Endodermal cell (in vitro differentiated cells): ENCODE measurements around the gene TXNDC2. TPM values are rescaled to one million over a fixed set of nuclear protein-coding genes. Genes with fewer than 3 reads are reported as not detected.

Experiments
- DNase-seq: peaks from one replicate; pipeline ENCODE4 v3.0.0-alpha.2; 2017
- H3K27ac ChIP-seq: 2 replicates; pipeline ENCODE4 v1.5.1; 2013; ENCODE audit warnings: mild to moderate bottlenecking, low read depth, low read length, moderate library complexity
- H3K27me3 ChIP-seq: 2 replicates; pipeline ENCODE4 v1.6.1; 2013; ENCODE audit warnings: mild to moderate bottlenecking, low read length, moderate library complexity; ENCODE audit not compliant: insufficient read depth, control insufficient read depth, poor library complexity, severe bottlenecking
- H3K36me3 ChIP-seq: 2 replicates; pipeline ENCODE4 v1.7.0; 2013; ENCODE audit warnings: mild to moderate bottlenecking, low read length, moderate library complexity; ENCODE audit not compliant: control insufficient read depth, insufficient read depth
- H3K4me1 ChIP-seq: one replicate; pipeline ENCODE4 v1.7.0; 2013; ENCODE audit warnings: low read length; ENCODE audit not compliant: control insufficient read depth, insufficient read depth
- H3K4me3 ChIP-seq: 2 replicates; pipeline ENCODE4 v1.5.1; 2013; ENCODE audit warnings: mild to moderate bottlenecking, low read length, moderate library complexity
- H3K9ac ChIP-seq: 2 replicates; pipeline ENCODE4 v1.6.1; 2013; ENCODE audit warnings: mild to moderate bottlenecking, low read length, moderate library complexity; ENCODE audit not compliant: poor library complexity, severe bottlenecking; ENCODE audit errors: extremely low read depth
- H3K9me3 ChIP-seq: 2 replicates; pipeline ENCODE4 v1.6.1; 2013; ENCODE audit warnings: mild to moderate bottlenecking, low read length, moderate library complexity; ENCODE audit not compliant: control insufficient read depth
- H3K27ac Mint-ChIP-seq: 2 replicates; pipeline ENCODE4 v1.8.0; 2020; ENCODE audit warnings: mixed read lengths
- H3K27me3 Mint-ChIP-seq: 2 replicates; pipeline ENCODE4 v1.8.0; 2021; ENCODE audit warnings: mild to moderate bottlenecking, mixed read lengths; ENCODE audit not compliant: insufficient read depth
- H3K36me3 Mint-ChIP-seq: 2 replicates; pipeline ENCODE4 v1.8.0; 2020; ENCODE audit warnings: low read depth, mixed read lengths
- H3K4me1 Mint-ChIP-seq: 2 replicates; pipeline ENCODE4 v1.8.0; 2020; ENCODE audit warnings: mixed read lengths
- H3K4me3 Mint-ChIP-seq: 2 replicates; pipeline ENCODE4 v1.8.0; 2020; ENCODE audit warnings: mild to moderate bottlenecking, moderate library complexity, mixed read lengths
- H3K9me3 Mint-ChIP-seq: 2 replicates; pipeline ENCODE4 v1.8.0; 2020; ENCODE audit warnings: mild to moderate bottlenecking, mixed read lengths
- WGBS, 2 experiments: methylation state at CpG; one replicate each; pipeline versions ENCODE4 v1.1.5 to v1.1.7; 2013; ENCODE audit warnings: missing lambda C conversion rate in 2 of 2, mixed read lengths in 1 of 2; ENCODE audit not compliant: insufficient coverage in 1 of 2, insufficient read length in 1 of 2; 5-methylcytosine and 5-hydroxymethylcytosine counted together
- total RNA-seq, 2 donors: library from RNA; stranded (reverse); fragmentation: NEBNext Ultra II Directional in 1 of 2; extraction: Animal tissue kit (Norgen Biotek cat#: 25700) in 1 of 2; gene quantifications; 2 replicates in 1 of 2; 3 replicates in 1 of 2; pipeline ENCODE4 v1.2.1, GENCODE V29; 2021
- TF ChIP-seq, protein P1 (sequence below): fragments of 200-600 bp; sonication (generic); conservative IDR thresholded peaks from 2 replicates; pipeline ENCODE4 v1.5.0; 2021; ENCODE audit warnings: antibody characterized with exemption, mild to moderate bottlenecking

Gene TXNDC2
- total RNA-seq, 2 donors from 2014 or later: not detected

DNA sequence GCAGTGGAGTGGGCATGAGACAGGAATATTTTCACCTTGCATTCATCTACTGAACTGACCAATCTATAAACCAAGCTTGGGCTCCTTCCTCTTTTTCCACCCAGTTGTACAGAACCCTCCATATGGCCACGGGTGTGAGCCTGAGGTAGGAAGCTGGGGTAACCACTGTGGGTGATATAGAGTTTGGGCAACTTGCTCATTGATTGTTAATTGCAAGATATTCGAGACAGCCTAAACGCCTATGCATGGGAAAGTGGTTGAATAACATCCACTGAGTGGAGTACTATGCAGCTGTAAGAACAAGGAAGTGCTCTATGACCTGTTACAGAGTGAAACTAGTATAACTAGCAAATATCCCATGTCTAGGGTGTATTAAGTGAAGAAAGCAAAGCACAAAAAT is 20.7 kb downstream of the TXNDC2 start:
- DNase-seq: no peak
- H3K36me3 Mint-ChIP-seq: no peaks in the 10 kb centered on the region
- H3K27ac Mint-ChIP-seq: no peak overlapping the region
- H3K27me3 Mint-ChIP-seq: peaks cover 73% of the 10 kb centered on the region
- Histone ChIP-seq H3K27ac (no peak overlapping the region), H3K4me1 (no peaks in the 10 kb centered on the region), H3K9me3 (no peaks in the 10 kb centered on the region), H3K4me3 (no peak overlapping the region), H3K27me3 (peaks cover 72% of the 10 kb centered on the region), H3K36me3 (no peaks in the 10 kb centered on the region), H3K9ac (no peak overlapping the region)
- 93 to 95% methylated on average over 2 to 3 of the region's 3 CpGs for WGBS, 2 experiments
- no peaks in the 10 kb centered on the region for H3K9me3 Mint-ChIP-seq
- peaks cover 4% of the 10 kb centered on the region for H3K4me1 Mint-ChIP-seq
- no peak overlapping the region for H3K4me3 Mint-ChIP-seq
- TF ChIP-seq, protein P1, sequence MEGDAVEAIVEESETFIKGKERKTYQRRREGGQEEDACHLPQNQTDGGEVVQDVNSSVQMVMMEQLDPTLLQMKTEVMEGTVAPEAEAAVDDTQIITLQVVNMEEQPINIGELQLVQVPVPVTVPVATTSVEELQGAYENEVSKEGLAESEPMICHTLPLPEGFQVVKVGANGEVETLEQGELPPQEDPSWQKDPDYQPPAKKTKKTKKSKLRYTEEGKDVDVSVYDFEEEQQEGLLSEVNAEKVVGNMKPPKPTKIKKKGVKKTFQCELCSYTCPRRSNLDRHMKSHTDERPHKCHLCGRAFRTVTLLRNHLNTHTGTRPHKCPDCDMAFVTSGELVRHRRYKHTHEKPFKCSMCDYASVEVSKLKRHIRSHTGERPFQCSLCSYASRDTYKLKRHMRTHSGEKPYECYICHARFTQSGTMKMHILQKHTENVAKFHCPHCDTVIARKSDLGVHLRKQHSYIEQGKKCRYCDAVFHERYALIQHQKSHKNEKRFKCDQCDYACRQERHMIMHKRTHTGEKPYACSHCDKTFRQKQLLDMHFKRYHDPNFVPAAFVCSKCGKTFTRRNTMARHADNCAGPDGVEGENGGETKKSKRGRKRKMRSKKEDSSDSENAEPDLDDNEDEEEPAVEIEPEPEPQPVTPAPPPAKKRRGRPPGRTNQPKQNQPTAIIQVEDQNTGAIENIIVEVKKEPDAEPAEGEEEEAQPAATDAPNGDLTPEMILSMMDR: no peak

- TF ChIP-seq, protein P1: no peak
- peaks cover 67% of the 10 kb centered on the region for H3K27me3 ChIP-seq
- Mint-ChIP-seq H3K27me3 (peaks cover 73% of the 10 kb centered on the region), H3K4me1 (peaks cover 3% of the 10 kb centered on the region), H3K27ac (no peak overlapping the region), H3K4me3 (no peak overlapping the region), H3K9me3 (no peaks in the 10 kb centered on the region), H3K36me3 (no peaks in the 10 kb centered on the region)
- H3K9ac ChIP-seq: no peak overlapping the region
- H3K36me3 ChIP-seq: no peaks in the 10 kb centered on the region
- no peak overlapping the region for H3K4me3 ChIP-seq
- H3K27ac ChIP-seq: no peak overlapping the region
- H3K9me3 ChIP-seq: no peaks in the 10 kb centered on the region
- no peak for DNase-seq
- 90% methylated on average over 4 of the region's 4 CpGs; no CpG with 5 or more reads in 1 of the 2 experiments for WGBS, 2 experiments
- H3K4me1 ChIP-seq: no peaks in the 10 kb centered on the region
These were observed 22.1 kb downstream of the TXNDC2 start for GRCh38 chr18:9907867-9908266.

- TF ChIP-seq, protein P1: no peak
- no peaks in the 10 kb centered on the region for H3K4me1 ChIP-seq
- no peak overlapping the region for H3K9ac ChIP-seq
- Mint-ChIP-seq H3K4me1 (peaks cover 3% of the 10 kb centered on the region), H3K4me3 (no peak overlapping the region), H3K36me3 (no peaks in the 10 kb centered on the region), H3K27me3 (peaks cover 59% of the 10 kb centered on the region), H3K9me3 (no peaks in the 10 kb centered on the region), H3K27ac (no peak overlapping the region)
- H3K27ac ChIP-seq: no peak overlapping the region
- no peak overlapping the region for H3K4me3 ChIP-seq
- H3K27me3 ChIP-seq: peaks cover 58% of the 10 kb centered on the region
- no peak for DNase-seq
- no peaks in the 10 kb centered on the region for H3K9me3 ChIP-seq
- H3K36me3 ChIP-seq: no peaks in the 10 kb centered on the region
These were observed 24.3 kb downstream of the TXNDC2 start for GRCh38 chr18:9910071-9910470.
